Hepatocyte (in vitro differentiated cells): Measurements from ENCODE around the gene BIN1. TPM values are rescaled to one million over a fixed set of nuclear protein-coding genes. Genes with fewer than 3 reads are reported as not detected.

Experiments used
- DNase-seq: peaks from one replicate; pipeline ENCODE4 v3.0.0-alpha.2; 2016; ENCODE audit warnings: low spot score
- H2AFZ ChIP-seq: fragments of 200-600 bp; sonication (generic); 2 replicates; pipeline ENCODE4 v1.6.0; 2016; ENCODE audit warnings: antibody characterized with exemption, mild to moderate bottlenecking
- H3K27ac ChIP-seq: fragments of 200-600 bp; sonication (generic); 2 replicates; pipeline ENCODE4 v1.5.1; 2016; ENCODE audit warnings: mild to moderate bottlenecking
- H3K27me3 ChIP-seq: fragments of 200-600 bp; sonication (generic); 2 replicates; pipeline ENCODE4 v1.6.1; 2016
- H3K36me3 ChIP-seq: fragments of 200-600 bp; sonication (generic); replicated peaks from 2 replicates; pipeline ENCODE4 v1.5.1; 2016; ENCODE audit warnings: low read depth; ENCODE audit not compliant: insufficient read depth
- H3K4me1 ChIP-seq: fragments of 200-600 bp; sonication (generic); 2 replicates; pipeline ENCODE4 v1.5.1; 2016; ENCODE audit warnings: mild to moderate bottlenecking, moderate library complexity; ENCODE audit not compliant: insufficient read depth
- H3K4me2 ChIP-seq: fragments of 200-600 bp; sonication (generic); 2 replicates; pipeline ENCODE4 v1.6.0; 2016
- H3K4me3 ChIP-seq: fragments of 200-600 bp; sonication (generic); 2 replicates; pipeline ENCODE4 v1.5.1; 2016; ENCODE audit warnings: mild to moderate bottlenecking
- H3K79me2 ChIP-seq: fragments of 200-600 bp; sonication (generic); 2 replicates; pipeline ENCODE4 v1.6.0; 2017; ENCODE audit warnings: mild to moderate bottlenecking
- H3K9me2 ChIP-seq: fragments of 200-600 bp; sonication (generic); replicated peaks from 2 replicates; pipeline ENCODE4 v1.6.0; 2017; ENCODE audit warnings: mild to moderate bottlenecking; ENCODE audit not compliant: insufficient read depth
- H3K9me3 ChIP-seq: fragments of 200-600 bp; sonication (generic); 2 replicates; pipeline ENCODE4 v1.5.1; 2016; ENCODE audit warnings: low read depth, mild to moderate bottlenecking
- H4K20me1 ChIP-seq: fragments of 200-600 bp; sonication (generic); 2 replicates; pipeline ENCODE4 v1.6.0; 2016; ENCODE audit warnings: mild to moderate bottlenecking; ENCODE audit not compliant: insufficient read depth, poor library complexity, severe bottlenecking
- CTCF ChIP-seq: fragments of 200-600 bp; sonication (generic); IDR thresholded peaks from 2 replicates; pipeline ENCODE4 v1.5.1; 2016; ENCODE audit warnings: antibody characterized with exemption, mild to moderate bottlenecking; ENCODE audit not compliant: poor library complexity
- EZH2 ChIP-seq: fragments of 200-600 bp; sonication (generic); IDR thresholded peaks from 2 replicates; pipeline ENCODE4 v1.6.1; 2016; ENCODE audit warnings: antibody characterized with exemption, mild to moderate bottlenecking, borderline replicate concordance
- EZH2phosphoT487 ChIP-seq: fragments of 200-600 bp; sonication (generic); IDR thresholded peaks from one replicate; pipeline ENCODE4 v1.6.1; 2018; ENCODE audit warnings: antibody characterized with exemption, mild to moderate bottlenecking, low read depth, moderate library complexity; ENCODE audit not compliant: unreplicated experiment, severe bottlenecking
- WGBS: methylation state at CpG from one replicate; pipeline ENCODE4 v1.1.6; 2016; ENCODE audit warnings: low lambda C conversion rate; ENCODE audit errors: missing lambda C conversion rate; 5-methylcytosine and 5-hydroxymethylcytosine counted together
- polyA plus RNA-seq: library from polyadenylated mRNA; unstranded; fragments of >200 nt; fragmentation: Nextera tagmentation; extraction: Ambion mirVana; gene quantifications from 2 replicates; pipeline ENCODE4 v1.2.1, GENCODE V29; 2016
- total RNA-seq: library from RNA; depleted of rRNA; stranded (reverse); fragments of >200 nt; gene quantifications from 2 replicates; pipeline ENCODE4 v1.2.3, GENCODE V29; 2014

BIN1 gene
- total and polyA plus RNA-seq, 2 experiments from 2014 or later = 109 to 113 TPM

- H3K4me3 ChIP-seq = no peak overlapping the region
- H3K27me3 ChIP-seq = no peaks in the 10 kb centered on the region
- H2AFZ ChIP-seq = no peak overlapping the region
- H4K20me1 ChIP-seq = no peaks in the 10 kb centered on the region
- TF ChIP-seq EZH2 = no peak
- no peak for TF ChIP-seq EZH2phosphoT487
- TF ChIP-seq CTCF = no peak
- H3K9me2 ChIP-seq = no peaks in the 10 kb centered on the region
- no peak overlapping the region for H3K27ac ChIP-seq
- no peaks in the 10 kb centered on the region for H3K9me3 ChIP-seq
- H3K4me2 ChIP-seq = no peak overlapping the region
- H3K4me1 ChIP-seq = peaks cover 26% of the 10 kb centered on the region
- WGBS = 33% methylated on average over 2 of the region's 2 CpGs
- DNase-seq = no peak
- no peaks in the 10 kb centered on the region for H3K79me2 ChIP-seq
- H3K36me3 ChIP-seq = no peaks in the 10 kb centered on the region
These were observed 95.7 kb downstream of the BIN1 start for GRCh38 chr2:127011231-127011661.

- H3K4me3 ChIP-seq = no peak overlapping the region
- TF ChIP-seq EZH2 (no peak), CTCF (no peak)
- no peaks in the 10 kb centered on the region for H3K36me3 ChIP-seq
- H2AFZ ChIP-seq = no peak overlapping the region
- DNase-seq = no peak
- peaks cover 22% of the 10 kb centered on the region for H3K4me1 ChIP-seq
- no peaks in the 10 kb centered on the region for H4K20me1 ChIP-seq
- no peak overlapping the region for H3K27ac ChIP-seq
- no peaks in the 10 kb centered on the region for H3K9me2 ChIP-seq
- H3K4me2 ChIP-seq = no peak overlapping the region
- H3K27me3 ChIP-seq = no peaks in the 10 kb centered on the region
- H3K79me2 ChIP-seq = no peaks in the 10 kb centered on the region
- no peaks in the 10 kb centered on the region for H3K9me3 ChIP-seq
- WGBS = 82% methylated on average over 5 of the region's 5 CpGs
These were observed 98.5 kb downstream of the BIN1 start for GRCh38 chr2:127008265-127009015.

GRCh38 chr2:127007652-127008051 lies 99.3 kb downstream of the BIN1 start:
- H3K27me3 ChIP-seq = no peaks in the 10 kb centered on the region
- no peak overlapping the region for H3K4me2 ChIP-seq
- H3K36me3 ChIP-seq = no peaks in the 10 kb centered on the region
- H3K4me1 ChIP-seq = peaks cover 14% of the 10 kb centered on the region
- H3K27ac ChIP-seq = no peak overlapping the region
- H3K4me3 ChIP-seq = no peak overlapping the region
- 79% methylated on average over 3 of the region's 3 CpGs for WGBS
- H3K79me2 ChIP-seq = no peaks in the 10 kb centered on the region
- H3K9me2 ChIP-seq = no peaks in the 10 kb centered on the region
- H3K9me3 ChIP-seq = no peaks in the 10 kb centered on the region
- TF ChIP-seq EZH2phosphoT487 = no peak
- TF ChIP-seq EZH2 = no peak
- no peak for TF ChIP-seq CTCF
- DNase-seq = no peak
- H4K20me1 ChIP-seq = no peaks in the 10 kb centered on the region
- H2AFZ ChIP-seq = no peak overlapping the region
